Measurements from ENCODE around the gene EIF2S1. TPM values are rescaled to one million over a fixed set of nuclear protein-coding genes. Genes with fewer than 3 reads are reported as not detected.
A peak's percentile ranks its signal among the peaks of the same experiment; 100 is the strongest.

EIF2S1 gene
- total and polyA plus RNA-seq, 4 donors = 32.3 to 84.6 (median 70.1) TPM

GRCh38 chr14:67420102-67420739 lies 60.1 kb downstream of the EIF2S1 start:
- peak; percentile 78 for DNase-seq (ENCODE audit: low spot score)
- 77% methylated on average over 12 of the region's 12 CpGs for WGBS
- H3K27ac ChIP-seq (ENCODE audit: low read depth in 1 of 2, low read length in 2 of 2) = no peak overlapping the region
- no peaks in the 10 kb centered on the region for H3K27me3 ChIP-seq (ENCODE audit: control insufficient read depth in 4 of 4, insufficient read depth in 4 of 4, low read length in 3 of 4)
- TF ChIP-seq ZBTB33 (IDR thresholded peaks at IDR 0.05) (no peak), RAD21 (IDR thresholded peaks at IDR 0.05) (peak in 1 of 2 donors; percentile 48), NR2F2 (IDR thresholded peaks at IDR 0.05) (no peak), GABPA (IDR thresholded peaks at IDR 0.05 in 1 of 2, conservative IDR thresholded peaks at IDR 0.05 in 1 of 2) (no peak), MAX (IDR thresholded peaks at IDR 0.05) (no peak)
- no peaks in the 10 kb centered on the region for H3K4me1 ChIP-seq (ENCODE audit: control insufficient read depth in 4 of 4, insufficient read depth in 4 of 4, low read length in 3 of 4)
- no peaks in the 10 kb centered on the region for H3K36me3 ChIP-seq (ENCODE audit: control insufficient read depth in 4 of 4, insufficient read depth in 3 of 4, low read depth in 1 of 4, low read length in 3 of 4)
- no peaks in the 10 kb centered on the region for H3K9me3 ChIP-seq (ENCODE audit: control insufficient read depth in 4 of 4, low read length in 3 of 4)
- H3K4me3 ChIP-seq (ENCODE audit: low read depth in 1 of 3, low read length in 3 of 3) = no peak overlapping the region
- H3K9ac ChIP-seq (ENCODE audit: low read depth in 1 of 2, low read length in 2 of 2) = no peak overlapping the region

GRCh38 chr14:67421356-67422224 lies 61.5 kb downstream of the EIF2S1 start:
- Histone ChIP-seq H3K9ac (ENCODE audit: low read depth in 1 of 2, low read length in 2 of 2) (no peak overlapping the region), H3K4me1 (ENCODE audit: control insufficient read depth in 4 of 4, insufficient read depth in 4 of 4, low read length in 3 of 4) (no peaks in the 10 kb centered on the region), H3K27ac (ENCODE audit: low read depth in 1 of 2, low read length in 2 of 2) (no peak overlapping the region), H3K9me3 (ENCODE audit: control insufficient read depth in 4 of 4, low read length in 3 of 4) (no peaks in the 10 kb centered on the region), H3K36me3 (ENCODE audit: control insufficient read depth in 4 of 4, insufficient read depth in 3 of 4, low read depth in 1 of 4, low read length in 3 of 4) (no peaks in the 10 kb centered on the region), H3K4me3 (ENCODE audit: low read depth in 1 of 3, low read length in 3 of 3) (no peak overlapping the region), H3K27me3 (ENCODE audit: control insufficient read depth in 4 of 4, insufficient read depth in 4 of 4, low read length in 3 of 4) (peaks cover 0 to 3% (median 0%) of the 10 kb centered on the region in 4 donors)
- 93% methylated on average over 11 of the region's 11 CpGs for WGBS
- no peak for DNase-seq (ENCODE audit: low spot score)
- TF ChIP-seq HNF4A (conservative IDR thresholded peaks at IDR 0.05) = no peak
- no peak for TF ChIP-seq FOXA2 (IDR thresholded peaks at IDR 0.05)
- no peak for TF ChIP-seq FOXA1 (IDR thresholded peaks at IDR 0.05)
- no peak for TF ChIP-seq RAD21 (IDR thresholded peaks at IDR 0.05)
- TF ChIP-seq EGR1 (IDR thresholded peaks at IDR 0.05; ENCODE audit: low read depth in 2 of 2) = no peak
- TF ChIP-seq YY1 (IDR thresholded peaks at IDR 0.05) = no peak
- TF ChIP-seq NR2F2 (IDR thresholded peaks at IDR 0.05) = no peak
- no peak for TF ChIP-seq GABPA (IDR thresholded peaks at IDR 0.05 in 1 of 2, conservative IDR thresholded peaks at IDR 0.05 in 1 of 2)
- TF ChIP-seq REST (IDR thresholded peaks at IDR 0.05) = no peak

Data from liver (tissue), 9 donors.